ENCODE measurements around the gene PDE4A.

- TF ChIP-seq CTCF (conservative IDR thresholded peaks at IDR 0.05) (no peak), EZH2 (IDR thresholded peaks at IDR 0.05; ENCODE audit: low read depth) (no peak)
Observed at GRCh38 chr19:10499550-10500246, 79.4 kb downstream of the PDE4A start.

Data from PC-9 (cell line).